NB4 (cell line): ENCODE measurements around the gene FOXJ3.

Experiments
- CTCF ChIP-seq: IDR thresholded peaks from one replicate; pipeline ENCODE4 v1.5.1; 2012; ENCODE audit warnings: low read depth, low read length
- MAX ChIP-seq: IDR thresholded peaks from 2 replicates; pipeline ENCODE4 v1.6.1; 2011; ENCODE audit warnings: low read depth, low read length
- POLR2A ChIP-seq: IDR thresholded peaks from 2 replicates; pipeline ENCODE4 v1.6.1; 2011; ENCODE audit warnings: mild to moderate bottlenecking; ENCODE audit not compliant: insufficient read length; ENCODE audit errors: extremely low read depth

GRCh38 chr1:42198251-42198650 is 136.8 kb downstream of the FOXJ3 start:
- TF ChIP-seq CTCF: no peak
- no peak for TF ChIP-seq POLR2A
- no peak for TF ChIP-seq MAX
